ENCODE results near the gene ANK3.

ANK3 gene

DNA sequence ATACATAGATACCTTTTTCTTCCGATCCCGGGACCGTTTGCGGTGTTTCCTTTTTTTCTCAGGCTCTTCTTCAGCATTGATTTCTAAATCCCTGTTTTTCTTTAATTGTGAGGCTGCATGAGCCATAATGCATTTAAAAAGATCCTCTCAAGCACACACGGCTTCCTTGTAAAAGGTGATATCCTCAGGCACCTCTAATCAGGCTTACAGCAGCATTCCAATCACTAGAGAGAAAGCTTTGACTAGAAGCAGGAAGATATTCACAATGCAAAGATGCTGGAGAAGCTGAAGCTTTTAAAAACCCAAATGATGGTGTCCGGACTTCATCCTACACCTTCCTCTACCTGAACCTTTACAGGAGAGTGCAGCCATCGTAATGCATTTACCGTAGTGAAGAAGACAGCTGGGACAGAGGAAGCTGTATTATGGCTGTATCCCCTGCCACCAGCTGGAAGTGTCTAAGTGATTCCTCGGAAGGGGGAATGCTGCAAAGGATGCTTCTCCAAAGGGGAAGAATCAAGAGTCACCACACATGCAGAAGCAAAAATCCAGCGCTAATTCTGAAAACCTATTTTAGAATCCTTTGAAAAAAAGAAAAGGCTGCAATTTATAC lies at the start of gene ANK3:
Gene ANK3, minus strand, starts transcription at position 463 of the 613 bp plus-strand sequence. Its CDS starts 337 bp downstream, at position 126.
- no peak for DNase-seq

DNA sequence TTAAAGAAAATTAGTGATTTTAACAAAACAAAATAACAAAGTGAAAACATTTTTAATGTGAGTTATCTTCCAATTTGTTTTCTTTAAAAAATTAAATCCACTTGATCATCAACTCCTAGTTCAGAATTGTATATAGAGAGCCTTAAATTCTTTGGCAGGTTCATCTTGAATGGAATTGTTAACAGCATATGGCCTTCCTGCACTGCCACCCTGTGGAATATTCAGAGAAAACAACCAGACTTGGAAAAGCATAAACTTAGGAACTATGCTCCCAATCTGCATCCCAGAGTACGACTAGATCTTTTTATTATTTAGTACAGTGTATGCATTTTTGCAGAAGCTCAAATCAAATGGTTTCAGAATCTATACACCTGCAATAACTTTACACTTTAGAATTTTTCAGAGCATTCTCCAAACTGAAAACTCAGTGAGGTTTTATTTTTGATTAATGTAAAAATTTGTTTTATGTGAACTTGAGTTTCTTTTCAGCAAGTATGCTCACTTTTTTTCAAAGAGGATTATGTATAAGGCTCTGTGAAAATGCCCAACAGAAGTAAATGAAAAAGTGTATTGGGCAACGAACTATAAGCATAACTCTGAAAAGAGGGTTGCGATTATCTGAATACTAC lies 44.9 kb upstream of the ANK3 start:
- DNase-seq, result no peak

DNA sequence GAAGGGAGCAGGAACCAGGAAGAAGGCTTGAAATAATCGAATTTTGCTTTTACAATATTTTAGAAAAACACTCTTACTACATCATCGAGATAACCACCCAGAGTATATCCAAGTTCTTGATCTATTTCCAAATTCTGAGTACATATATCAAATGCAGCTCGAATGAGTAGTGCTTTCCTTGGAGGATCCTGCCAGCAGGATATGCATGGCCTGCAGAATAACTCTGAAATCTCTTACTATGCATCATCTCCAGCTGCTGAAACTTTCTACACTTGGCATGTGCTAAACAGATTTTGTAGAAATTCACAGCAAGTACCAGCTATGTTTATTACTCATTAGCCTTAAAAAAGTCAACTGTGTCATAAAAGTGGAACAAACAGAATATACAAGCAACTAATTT lies 44.0 kb upstream of the ANK3 start:
- DNase-seq, result no peak

DNA sequence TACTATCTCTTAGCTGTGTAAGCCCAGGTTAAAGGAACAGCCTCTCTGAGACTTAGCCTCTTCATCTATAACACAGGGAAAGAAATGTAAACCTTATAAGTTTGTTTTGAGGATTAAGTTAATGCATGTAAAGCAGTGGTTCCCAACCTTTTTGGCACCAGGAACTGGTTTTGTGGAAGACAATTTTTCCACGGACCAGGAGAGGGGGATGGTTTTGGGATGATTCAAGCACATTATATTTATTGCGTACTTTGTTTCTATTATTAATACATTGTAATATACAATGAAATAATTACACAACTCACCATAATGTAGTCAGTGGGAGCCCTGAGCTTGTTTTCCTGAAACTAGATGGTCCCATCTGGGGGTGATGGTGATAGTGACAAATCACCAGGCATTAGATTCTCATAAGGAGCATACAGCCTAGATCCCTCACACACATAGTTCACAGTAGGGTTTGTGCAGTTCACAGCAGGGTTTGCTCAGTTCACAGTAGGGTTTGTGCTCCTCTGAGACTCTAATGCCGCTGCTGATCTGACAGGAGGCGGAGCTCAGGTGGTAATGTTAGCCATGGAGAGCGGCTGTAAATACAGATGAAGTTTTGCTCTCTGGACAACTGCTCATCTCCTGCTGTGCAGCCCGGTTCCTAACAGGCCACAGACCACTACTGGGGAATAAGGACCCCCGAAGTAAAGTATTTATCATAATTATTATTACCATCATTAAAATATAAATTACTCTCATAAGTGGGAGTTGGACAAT lies 41.3 kb upstream of the ANK3 start:
- no peak for DNase-seq

DNA sequence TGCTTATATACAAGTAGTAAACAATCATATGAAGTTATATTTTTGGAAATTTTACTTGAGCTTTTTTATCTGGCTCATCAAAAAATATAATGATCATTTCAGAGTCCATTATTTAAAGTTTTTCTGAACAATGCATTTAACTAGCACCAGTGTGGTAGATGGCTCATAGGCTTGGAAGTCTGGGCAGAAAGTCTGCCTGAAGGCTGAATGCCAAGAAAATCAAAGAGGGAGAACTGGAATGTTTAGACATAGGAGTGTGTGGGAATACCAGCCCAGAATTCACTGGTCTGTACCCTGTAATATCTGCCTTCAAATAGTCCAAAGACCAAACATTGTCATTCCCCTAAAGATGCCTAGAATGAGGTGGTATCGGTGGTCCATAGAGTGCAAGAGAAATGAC lies 40.3 kb upstream of the ANK3 start:
- no peak for DNase-seq

DNA sequence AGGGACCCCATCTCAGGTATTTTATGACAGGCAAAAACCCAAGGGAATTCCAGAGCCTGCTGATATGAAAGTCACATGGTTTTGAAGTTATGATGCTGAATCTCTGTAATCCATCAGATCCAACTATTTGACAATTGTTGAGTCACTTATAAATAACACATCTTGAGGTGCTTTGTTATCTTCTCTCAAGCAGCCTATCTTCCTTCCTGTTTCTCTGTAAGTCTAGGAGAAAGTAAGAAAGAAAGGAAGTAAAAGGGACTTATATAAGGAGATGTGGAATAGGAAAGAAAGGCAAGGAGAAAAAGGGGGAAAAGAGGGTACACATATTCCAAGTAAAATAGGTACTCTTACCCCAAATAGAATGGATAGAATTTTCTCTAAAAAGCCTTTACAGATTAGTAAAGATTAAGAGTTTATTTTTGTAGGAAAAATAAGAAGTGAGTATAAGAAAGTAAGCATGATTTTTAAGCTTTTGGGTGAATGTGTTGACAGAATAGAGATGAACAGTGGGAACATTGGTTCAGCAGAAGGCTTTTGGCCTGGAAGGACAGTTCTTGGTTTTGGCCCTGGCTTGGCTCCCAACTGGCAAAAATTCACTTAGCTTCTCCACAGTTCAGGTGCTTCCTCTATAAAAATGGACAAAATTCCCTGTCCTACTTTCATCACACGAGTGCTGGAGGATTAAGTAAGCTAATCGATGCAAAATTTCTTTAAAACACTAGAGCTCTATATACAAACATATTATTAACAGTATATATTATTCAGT lies 39.6 kb upstream of the ANK3 start:
- no peak for DNase-seq

DNA sequence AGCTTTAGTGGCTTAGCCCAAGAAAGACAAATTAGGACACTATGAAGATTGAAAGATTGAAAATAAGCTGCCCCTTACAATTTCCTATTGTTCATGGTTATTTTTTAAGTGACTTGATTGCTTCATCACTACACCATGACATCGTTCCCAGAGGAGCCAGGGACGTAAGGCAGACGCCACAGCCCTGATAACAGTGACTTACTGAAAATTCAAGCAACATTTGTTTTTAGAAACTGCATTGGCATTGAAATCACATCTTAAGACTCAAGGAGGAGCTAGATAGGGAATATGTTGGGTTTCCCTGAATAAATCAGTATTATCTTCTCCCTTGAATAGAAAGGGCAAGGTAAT lies 38.7 kb upstream of the ANK3 start:
- DNase-seq, result no peak

DNA sequence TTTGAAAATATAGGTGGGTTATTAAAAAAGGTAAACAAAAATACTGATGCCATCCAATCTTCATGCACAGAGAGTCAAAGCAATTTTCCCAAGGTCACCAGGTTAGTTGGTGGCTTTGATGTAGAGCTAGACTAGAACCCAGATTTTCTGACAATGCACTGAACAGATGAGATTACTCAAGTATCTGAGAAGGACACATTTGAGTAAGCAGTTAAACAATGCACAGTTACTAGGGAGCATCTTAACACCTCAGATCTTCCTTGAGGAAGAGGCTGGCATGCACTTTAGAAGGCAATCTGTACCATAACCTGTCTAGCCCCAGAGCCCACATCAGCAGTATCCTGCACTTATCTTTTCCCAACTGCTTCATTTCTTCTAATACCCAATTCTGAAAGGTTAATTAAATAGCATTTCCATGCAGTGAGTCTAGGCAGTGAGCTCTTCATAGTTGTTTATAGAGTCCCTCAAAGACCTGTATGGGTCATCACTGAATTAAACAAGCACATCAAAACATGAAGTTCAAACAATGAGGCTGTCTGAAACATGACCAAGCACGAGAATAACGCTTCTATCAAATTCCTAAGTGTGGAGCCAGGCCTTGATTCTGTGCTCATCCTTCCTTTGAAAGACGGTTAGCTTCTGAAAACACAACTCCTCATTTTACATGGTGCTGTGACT lies 38.2 kb upstream of the ANK3 start:
- DNase-seq, result no peak

DNA sequence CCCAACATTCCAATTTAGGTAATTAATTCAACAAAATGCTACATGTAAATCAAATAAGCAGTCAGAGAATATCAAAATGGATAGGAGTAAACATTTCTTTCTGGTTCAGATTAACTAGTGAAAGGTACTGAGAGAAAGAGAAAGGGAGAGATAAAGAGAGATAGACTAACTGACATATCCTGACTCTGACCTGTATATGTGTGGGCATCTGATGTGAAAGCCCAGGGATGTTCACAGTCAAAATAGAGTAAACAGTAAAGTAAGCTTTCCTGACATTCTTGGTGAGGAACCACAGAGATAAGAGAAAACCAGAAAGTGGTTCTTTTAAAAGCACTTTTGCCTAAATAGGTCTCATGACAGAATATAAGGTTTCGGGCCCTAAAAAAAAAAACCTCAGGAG lies 37.5 kb upstream of the ANK3 start:
- DNase-seq, result no peak

DNA sequence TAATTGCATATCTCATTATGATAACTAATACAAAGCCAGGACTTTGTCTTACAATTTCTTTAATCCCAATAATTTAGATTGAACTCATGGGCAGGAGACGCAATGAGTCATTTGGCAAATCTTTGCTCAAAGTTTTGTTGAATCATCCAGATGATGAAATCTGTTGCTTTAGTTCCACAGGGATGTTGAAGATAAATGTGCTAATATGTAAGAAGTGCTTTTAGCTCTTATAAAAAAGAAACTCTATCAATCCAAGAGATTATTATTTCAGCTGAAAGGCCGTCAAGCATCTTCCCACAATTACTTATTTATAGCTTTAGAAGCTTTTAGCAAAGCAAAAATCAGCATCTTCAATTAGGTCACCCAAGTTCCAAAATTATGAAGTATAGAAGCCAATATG lies 36.8 kb upstream of the ANK3 start:
- DNase-seq, result no peak

DNA sequence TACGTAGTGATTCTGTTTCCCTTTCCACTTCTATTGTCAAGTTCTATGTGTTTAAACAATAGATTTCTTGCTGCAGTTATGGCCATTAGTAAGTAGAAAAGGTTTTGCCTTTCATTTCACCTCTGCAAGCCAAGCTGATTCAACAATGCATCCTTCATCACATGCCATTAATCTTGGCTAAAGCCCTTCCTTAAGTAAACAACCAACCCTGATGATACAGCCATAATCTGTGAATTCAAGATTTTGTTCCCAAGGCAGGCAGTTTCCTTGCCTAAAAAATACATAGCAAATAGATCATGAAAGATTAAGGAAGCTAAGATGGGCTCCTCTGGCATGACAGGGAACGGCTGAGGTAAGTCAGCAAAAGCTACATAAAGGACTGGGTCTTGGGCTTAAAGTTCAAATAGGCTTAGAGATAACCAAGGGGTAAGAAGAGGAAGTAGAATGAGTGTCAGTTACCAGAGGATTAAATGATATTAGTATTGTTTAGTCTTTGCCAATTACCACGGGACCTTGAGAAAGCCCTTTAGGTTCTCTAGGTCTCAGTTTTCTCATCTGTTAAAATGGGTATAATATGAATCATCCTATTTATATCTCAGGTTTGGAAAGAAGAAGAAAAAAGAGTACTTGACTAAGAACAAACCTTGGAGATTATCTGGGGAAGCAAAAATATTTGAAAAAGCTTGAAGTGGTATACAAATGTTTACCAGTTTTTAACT lies 35.9 kb upstream of the ANK3 start:
- DNase-seq, result no peak

DNA sequence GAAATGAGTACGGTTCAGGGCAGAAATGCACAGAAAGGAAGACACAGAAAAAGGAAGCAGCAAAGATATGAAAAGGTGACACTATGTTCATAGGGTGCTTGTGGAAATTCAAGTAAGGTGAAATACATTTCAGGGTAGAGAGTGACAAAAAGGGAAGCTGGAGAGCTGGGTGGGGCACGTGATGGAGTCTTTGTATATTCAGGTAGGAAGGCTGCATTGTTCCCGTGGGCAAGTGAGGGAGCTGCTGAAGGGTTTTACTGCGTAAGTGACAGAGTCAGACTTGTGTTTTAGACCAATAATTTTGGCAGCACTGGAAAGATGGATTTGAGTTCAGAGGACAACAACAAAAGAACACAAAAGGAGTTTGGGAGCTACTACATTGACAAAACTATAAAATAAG lies 35.3 kb upstream of the ANK3 start:
- DNase-seq, result no peak

DNA sequence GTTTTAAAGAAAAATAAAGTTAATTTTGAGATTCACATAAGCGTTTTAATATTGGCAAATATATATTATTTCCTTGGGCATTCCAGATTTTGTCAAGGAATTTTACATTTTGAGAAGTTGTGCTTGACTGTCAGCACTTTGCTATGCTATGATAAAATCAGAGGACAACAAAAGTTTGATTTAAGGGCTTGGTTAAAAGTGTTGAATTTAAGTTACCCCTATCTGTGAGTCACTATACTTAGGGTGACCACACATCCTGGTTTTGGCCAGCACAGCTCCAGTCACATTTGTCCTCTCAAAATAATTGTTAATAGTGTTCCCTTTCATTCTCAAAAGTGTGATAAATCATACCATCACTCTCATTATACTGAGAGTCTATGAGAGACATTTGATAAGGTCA lies 34.2 kb upstream of the ANK3 start:
- DNase-seq, result no peak

DNA sequence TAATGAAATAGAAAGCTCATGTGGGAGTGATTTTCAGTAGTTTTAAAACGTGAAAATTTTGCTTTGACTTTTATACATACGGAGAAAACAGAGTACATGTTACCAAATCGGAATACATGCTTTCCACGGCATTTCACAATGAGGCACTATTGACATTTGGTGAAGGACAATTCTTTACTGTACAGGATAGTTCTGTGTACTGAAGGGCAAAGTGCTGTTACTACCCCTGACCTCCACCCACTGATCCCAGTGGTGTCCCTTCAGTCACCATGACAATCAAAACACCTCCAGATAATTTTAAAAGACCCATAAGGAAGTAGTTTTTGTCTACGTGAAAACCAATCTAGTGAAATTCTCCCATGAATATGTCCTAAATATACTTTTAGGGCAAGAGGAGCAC lies 33.1 kb upstream of the ANK3 start:
- DNase-seq, result no peak

DNA sequence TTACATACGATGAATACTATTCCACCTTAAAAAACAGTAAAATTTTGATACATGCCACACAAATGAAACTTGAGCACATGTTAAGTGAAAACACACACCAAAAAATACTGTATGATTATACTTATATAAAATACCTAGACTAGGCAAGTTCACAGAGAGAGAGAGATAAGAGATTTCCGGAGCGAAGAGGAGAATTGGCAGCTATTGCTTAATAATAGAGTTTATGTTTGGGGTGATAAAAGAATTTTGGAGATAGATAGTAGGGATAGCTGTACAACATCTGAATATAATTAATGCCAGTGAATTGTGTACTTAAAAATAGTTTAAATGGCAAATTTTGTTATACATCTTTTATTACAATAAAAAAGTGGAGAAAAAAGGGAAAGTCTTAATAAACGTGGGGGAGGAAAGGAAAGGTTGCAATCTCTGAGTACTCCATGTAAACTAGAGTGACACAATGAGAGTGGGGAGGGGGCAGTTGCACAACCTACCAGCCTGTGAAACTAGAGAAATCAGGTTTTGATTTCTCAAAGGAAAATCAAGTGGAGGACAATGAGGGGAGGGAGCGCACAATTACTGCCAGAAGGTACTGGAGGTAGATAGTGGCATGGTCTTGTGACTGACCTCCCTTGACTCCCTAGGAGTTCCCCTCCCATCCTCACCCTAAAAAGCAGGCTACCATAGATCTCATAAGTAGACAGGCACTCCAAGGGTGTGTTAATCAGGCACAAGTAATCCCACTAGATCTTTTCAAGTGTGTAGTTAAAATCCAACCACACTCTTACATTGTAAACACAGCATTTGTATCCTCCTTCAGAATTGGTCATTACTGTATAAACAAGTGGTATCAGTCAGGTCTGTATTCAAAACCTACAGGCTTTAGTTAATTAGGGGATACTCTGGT lies 31.6 kb upstream of the ANK3 start:
- DNase-seq, result no peak

DNA sequence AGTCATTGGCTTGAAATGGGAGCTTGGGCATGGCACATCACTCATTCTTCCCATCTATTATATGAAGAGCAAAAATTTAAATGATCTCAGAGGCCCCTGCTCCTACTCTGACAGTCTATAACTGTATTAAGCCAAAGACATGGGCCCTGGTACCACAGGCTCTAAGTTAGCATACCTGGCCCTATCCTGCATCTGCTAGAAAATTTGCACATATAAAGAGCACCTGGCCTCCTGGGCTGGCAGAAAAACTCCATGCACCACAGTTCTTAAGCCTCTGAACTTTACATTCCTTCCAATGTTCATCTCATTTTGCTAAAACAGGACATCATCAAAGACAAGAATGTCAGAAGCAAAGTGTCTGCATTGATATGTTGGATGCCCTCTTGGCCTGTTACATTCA lies 29.6 kb upstream of the ANK3 start:
- no peak for DNase-seq

DNA sequence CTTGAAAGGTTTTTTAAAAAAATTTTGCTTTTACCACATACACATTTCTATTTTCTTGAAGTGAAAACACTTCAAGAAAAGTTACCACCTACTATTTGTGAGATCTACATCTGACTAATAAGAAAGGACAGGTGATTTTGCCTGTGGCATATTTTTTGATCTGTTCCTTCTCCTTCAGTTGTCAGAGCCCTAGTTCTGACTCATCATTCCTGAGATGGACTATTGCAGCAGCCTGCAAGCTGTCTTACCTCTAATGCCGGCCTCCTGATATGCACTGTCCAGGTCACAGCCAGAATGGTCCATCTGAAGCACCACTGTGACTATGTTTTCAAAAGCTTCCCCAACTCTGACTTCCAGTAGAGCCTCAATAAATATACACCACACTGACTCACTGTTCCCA lies 28.2 kb upstream of the ANK3 start:
- DNase-seq, result no peak

DNA sequence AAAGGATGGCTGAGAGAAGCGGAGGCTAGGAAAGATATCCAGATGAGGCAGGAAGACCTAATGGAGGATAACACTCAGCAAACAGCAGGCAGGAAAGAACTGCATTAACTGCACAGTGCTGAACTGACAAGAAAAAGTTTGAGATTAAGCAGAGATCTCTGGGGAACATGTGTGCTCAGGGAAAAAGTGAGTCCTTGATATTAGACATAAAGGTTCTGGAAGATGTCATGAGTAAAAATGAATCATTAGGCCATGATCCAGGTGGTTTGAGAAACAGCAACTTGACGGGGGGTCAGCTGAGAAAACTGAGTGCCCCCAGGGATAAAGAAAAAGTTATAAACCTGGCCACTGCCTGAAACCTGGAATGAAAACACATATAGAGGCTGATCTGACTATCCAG lies 27.3 kb upstream of the ANK3 start:
- no peak for DNase-seq

DNA sequence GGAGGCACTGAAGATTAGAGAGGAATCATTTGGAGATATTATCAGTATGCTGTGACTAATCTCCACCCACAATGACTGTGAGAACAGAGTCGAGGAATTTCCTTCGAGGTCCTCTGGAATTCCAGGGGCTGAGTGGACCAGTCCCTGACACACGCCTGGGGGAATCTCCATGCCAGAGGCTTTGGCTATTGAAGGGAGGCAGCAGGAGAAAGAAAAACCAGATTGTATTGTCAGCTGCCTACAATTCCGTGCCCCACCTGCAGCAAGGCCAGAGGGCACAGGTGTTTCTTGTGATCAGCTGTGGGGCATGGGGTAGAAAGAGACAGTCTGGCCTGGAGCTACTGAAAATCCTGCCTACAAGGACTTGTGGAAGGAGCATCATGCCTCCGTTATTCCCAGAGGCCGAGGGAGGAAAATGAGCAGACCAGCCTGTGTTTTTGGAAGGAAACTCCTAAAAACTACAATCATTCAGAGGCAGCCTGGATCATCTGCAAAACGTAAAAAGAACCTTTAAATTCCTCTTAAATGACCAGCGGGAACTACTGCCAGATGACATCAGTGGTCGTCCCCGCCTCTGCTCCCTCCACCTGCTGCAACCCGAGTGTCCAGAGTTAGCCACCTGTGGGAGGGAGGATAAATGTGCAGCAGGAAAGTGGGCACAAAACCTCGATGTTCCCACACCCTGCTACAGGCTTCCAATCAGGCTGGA lies 25.4 kb upstream of the ANK3 start:
- DNase-seq, result no peak

DNA sequence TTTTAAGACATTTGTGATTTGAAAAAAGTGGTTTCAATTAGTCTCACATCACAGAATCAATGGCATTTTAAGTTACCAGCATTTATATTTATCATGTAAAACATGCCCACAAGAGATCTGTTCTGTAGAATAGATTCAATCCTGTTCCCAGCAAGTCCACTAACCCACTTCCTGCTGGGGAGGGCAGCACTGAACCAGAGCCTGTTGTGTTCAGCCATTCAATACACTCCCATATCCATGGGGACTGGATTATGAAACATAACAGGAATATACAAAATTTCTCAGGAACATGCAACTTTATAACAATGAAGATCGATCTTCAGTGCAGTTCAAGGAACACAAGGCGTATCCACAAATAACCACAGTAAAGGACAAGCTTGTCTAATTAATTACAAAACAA lies 24.4 kb upstream of the ANK3 start:
- DNase-seq, result no peak
